ENCODE data around the gene DUSP2. TPM values are rescaled to one million over a fixed set of nuclear protein-coding genes. Genes with fewer than 3 reads are reported as not detected.

Gene DUSP2
- polyA plus RNA-seq, 3 donors, result 48.4 to 392 (median 66.1) TPM

GRCh38 chr2:96120991-96121390 lies 24.2 kb downstream of the DUSP2 start:
- H3K4me1 Mint-ChIP-seq, result peaks cover 15% of the 10 kb centered on the region
- H3K27me3 ChIP-seq (ENCODE audit: control insufficient read depth in 2 of 2, insufficient read depth in 2 of 2, low read length in 2 of 2), result peaks cover 1 to 31% of the 10 kb centered on the region in 2 donors
- WGBS (ENCODE audit: insufficient coverage), result 36% methylated on average over 7 of the region's 7 CpGs

GRCh38 chr2:96120091-96120720 lies 25.0 kb downstream of the DUSP2 start:
- TF ChIP-seq CTCF (IDR thresholded peaks at IDR 0.05), result no peak
- peaks cover 19% of the 10 kb centered on the region for H3K4me1 Mint-ChIP-seq
- H3K4me1 ChIP-seq (ENCODE audit: control insufficient read depth in 1 of 2, insufficient read depth in 2 of 2, low read length in 2 of 2), result peaks cover 3 to 18% of the 10 kb centered on the region in 2 donors
- H3K4me3 Mint-ChIP-seq, result peak overlapping the region in 1 of 2 donors; percentile 49
- H3K27ac Mint-ChIP-seq, result peak overlapping the region in 1 of 7 donors; percentile 54
- no peak overlapping the region for H2AFZ ChIP-seq (ENCODE audit: insufficient read depth, low read depth, low read length, poor library complexity, severe bottlenecking)
- H3K4me2 ChIP-seq (replicated peaks; ENCODE audit: extremely low read depth, low read length, poor library complexity, severe bottlenecking), result no peak overlapping the region
- no peaks in the 10 kb centered on the region for H3K36me3 ChIP-seq (replicated peaks in 1 of 2; ENCODE audit: control insufficient read depth in 1 of 2, insufficient read depth in 2 of 2, low read length in 2 of 2)
- peaks cover 2 to 10% (median 8%) of the 10 kb centered on the region in 7 donors for H3K9me3 Mint-ChIP-seq
- no peak overlapping the region for H3K27ac ChIP-seq (ENCODE audit: low read depth in 1 of 2, low read length in 2 of 2)
- no peaks in the 10 kb centered on the region for H3K9me3 ChIP-seq (replicated peaks in 1 of 2; ENCODE audit: control insufficient read depth in 1 of 2, insufficient read depth in 1 of 2, low read length in 2 of 2)
- intact Hi-C loops (cut with micrococcal nuclease), result no loop called here
- H3K27me3 Mint-ChIP-seq (ENCODE audit: low read depth in 3 of 3), result peaks cover 34 to 56% (median 38%) of the 10 kb centered on the region in 3 donors
- DNase-seq, result no peak
- no peaks in the 10 kb centered on the region for H3K79me2 ChIP-seq (ENCODE audit: insufficient read depth, low read length)
- peaks cover 3 to 7% of the 10 kb centered on the region in 2 donors for H3K36me3 Mint-ChIP-seq
- H3K9ac ChIP-seq (ENCODE audit: insufficient read depth, low read length, poor library complexity, severe bottlenecking), result no peak overlapping the region
- H3K27me3 ChIP-seq (ENCODE audit: control insufficient read depth in 2 of 2, insufficient read depth in 2 of 2, low read length in 2 of 2), result peaks cover 5 to 39% of the 10 kb centered on the region in 2 donors
- no peak overlapping the region for H3K4me3 ChIP-seq (replicated peaks in 1 of 3; ENCODE audit: low read depth in 2 of 3, low read length in 3 of 3)
- WGBS (ENCODE audit: insufficient coverage), result 23% methylated on average over 11 of the region's 11 CpGs
- H4K20me1 ChIP-seq (ENCODE audit: insufficient read depth, low read length), result no peaks in the 10 kb centered on the region

More at GRCh38 chr2:96120991-96121390, 24.2 kb downstream of the DUSP2 start:
- H3K4me3 Mint-ChIP-seq, result no peak overlapping the region
- H3K36me3 Mint-ChIP-seq, result no peaks in the 10 kb centered on the region
- Histone ChIP-seq H3K27ac (ENCODE audit: low read depth in 1 of 2, low read length in 2 of 2) (no peak overlapping the region), H3K4me1 (ENCODE audit: control insufficient read depth in 1 of 2, insufficient read depth in 2 of 2, low read length in 2 of 2) (peaks cover 3 to 16% of the 10 kb centered on the region in 2 donors), H3K9me3 (replicated peaks in 1 of 2; ENCODE audit: control insufficient read depth in 1 of 2, insufficient read depth in 1 of 2, low read length in 2 of 2) (no peaks in the 10 kb centered on the region), H3K36me3 (replicated peaks in 1 of 2; ENCODE audit: control insufficient read depth in 1 of 2, insufficient read depth in 2 of 2, low read length in 2 of 2) (no peaks in the 10 kb centered on the region), H3K9ac (ENCODE audit: insufficient read depth, low read length, poor library complexity, severe bottlenecking) (no peak overlapping the region), H2AFZ (ENCODE audit: insufficient read depth, low read depth, low read length, poor library complexity, severe bottlenecking) (no peak overlapping the region), H3K4me2 (replicated peaks; ENCODE audit: extremely low read depth, low read length, poor library complexity, severe bottlenecking) (no peak overlapping the region), H3K4me3 (replicated peaks in 1 of 3; ENCODE audit: low read depth in 2 of 3, low read length in 3 of 3) (no peak overlapping the region), H4K20me1 (ENCODE audit: insufficient read depth, low read length) (no peaks in the 10 kb centered on the region), H3K79me2 (ENCODE audit: insufficient read depth, low read length) (no peaks in the 10 kb centered on the region)
- no peak for DNase-seq
- no peak for TF ChIP-seq CTCF (IDR thresholded peaks at IDR 0.05)
- H3K27ac Mint-ChIP-seq, result no peak overlapping the region
- H3K9me3 Mint-ChIP-seq, result peaks cover 0 to 3% (median under 1%) of the 10 kb centered on the region in 7 donors
- H3K27me3 Mint-ChIP-seq (ENCODE audit: low read depth in 3 of 3), result peaks cover 26 to 50% (median 30%) of the 10 kb centered on the region in 3 donors
- intact Hi-C loops (cut with micrococcal nuclease), result no loop called here
